A673 (cell line): ENCODE measurements around the gene INMT.

ENCODE experiments used
- CTCF ChIP-seq: fragments of 300-800, 200-600 bp; sonication (generic); conservative IDR thresholded peaks from 2 replicates; pipeline ENCODE4 v1.5.1; 2017; ENCODE audit warnings: low read depth, mild to moderate bottlenecking, antibody characterized with exemption, low read length, moderate library complexity, mixed read lengths
- EZH2 ChIP-seq: fragments of 200-600 bp; sonication (generic); IDR thresholded peaks from 2 replicates; pipeline ENCODE4 v1.6.1; 2017; ENCODE audit warnings: borderline replicate concordance, low read depth, mild to moderate bottlenecking, mixed read lengths, antibody characterized with exemption, low read length; ENCODE audit not compliant: poor library complexity, severe bottlenecking

DNA sequence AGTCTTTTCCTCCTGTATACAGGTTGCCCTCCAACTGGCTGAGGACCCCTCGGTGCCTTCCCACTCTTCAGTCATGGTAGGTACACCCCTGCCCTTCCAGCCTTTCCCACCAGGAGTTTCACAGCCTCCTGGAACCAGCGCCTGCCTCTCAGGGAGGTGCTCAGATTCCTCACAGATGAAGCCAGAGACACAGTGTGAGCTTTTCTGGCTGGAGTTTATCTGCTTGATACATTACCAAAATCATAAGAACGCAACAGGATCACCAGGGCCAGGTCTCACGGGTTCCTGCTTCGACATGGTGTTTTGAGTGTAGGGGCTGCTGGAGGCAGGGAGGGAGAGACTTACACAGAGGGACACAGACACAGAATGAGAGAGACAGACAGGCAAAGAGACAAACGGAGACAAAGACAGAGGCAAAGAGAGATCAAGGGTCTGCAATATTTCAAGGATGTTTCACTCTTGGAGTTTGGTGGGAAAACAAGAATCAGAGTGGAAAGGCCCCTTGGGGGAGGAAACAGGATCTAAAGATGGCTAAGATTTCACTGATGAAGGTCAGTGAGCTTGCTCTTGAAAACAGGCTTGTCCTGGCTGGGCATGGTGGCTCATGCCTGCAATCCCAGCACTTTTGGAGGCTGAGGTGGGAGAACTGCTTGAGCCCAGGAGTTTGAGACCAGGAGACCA is 6.5 kb upstream of the INMT start:
- no peak for TF ChIP-seq CTCF
- no peak for TF ChIP-seq EZH2
